Stimulated activated CD8-positive, alpha-beta memory T cell treated with anti-CD3 and anti-CD28 coated beads, Interleukin-12 subunit alpha, Interleukin-12 subunit beta, amount 100 ng/mL, for 4 hours (primary cell): ENCODE measurements around the gene IQSEC2.

Experiments
- DNase-seq: peaks from one replicate; pipeline ENCODE4 v3.0.0-alpha.2; 2020; ENCODE audit warnings: low read depth

The IQSEC2 gene

DNA sequence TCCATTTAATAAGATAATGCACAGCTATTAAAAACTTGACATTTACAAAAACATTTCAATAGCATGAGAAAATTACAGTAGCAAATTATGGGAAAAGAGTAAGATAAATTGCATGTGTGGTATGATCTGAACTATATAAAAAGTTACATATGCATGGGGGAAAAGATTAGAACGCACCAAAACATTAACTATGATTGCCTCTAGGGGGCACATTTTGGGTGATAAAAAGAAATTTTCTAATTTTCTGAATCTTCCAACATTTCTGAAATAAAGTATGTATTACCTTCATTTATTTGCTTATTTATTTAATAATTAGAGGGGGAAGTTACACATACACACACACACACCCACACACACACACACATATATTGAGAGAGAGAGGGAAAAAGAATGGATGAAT is 36.8 kb downstream of the IQSEC2 start:
- DNase-seq = no peak

DNA sequence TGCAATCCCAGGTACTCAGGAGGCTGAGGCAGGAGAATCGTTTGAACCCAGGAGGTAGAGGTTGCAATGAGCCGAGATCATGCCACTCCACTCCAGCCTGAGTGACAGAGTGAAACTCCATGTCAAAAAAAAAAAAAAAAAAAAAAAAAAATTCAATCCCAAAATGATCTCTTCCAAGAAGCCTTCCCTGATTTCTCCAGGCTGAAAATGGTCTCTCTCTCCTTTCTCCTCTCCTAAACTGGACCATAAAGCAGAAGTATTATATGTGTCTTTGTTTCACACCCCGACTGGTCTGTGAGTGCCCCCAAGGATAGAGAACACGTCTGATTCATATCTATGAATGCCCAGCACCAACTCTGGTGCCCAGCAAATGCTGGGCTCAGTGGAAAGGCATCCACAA is 39.1 kb downstream of the IQSEC2 start:
- DNase-seq = no peak

DNA sequence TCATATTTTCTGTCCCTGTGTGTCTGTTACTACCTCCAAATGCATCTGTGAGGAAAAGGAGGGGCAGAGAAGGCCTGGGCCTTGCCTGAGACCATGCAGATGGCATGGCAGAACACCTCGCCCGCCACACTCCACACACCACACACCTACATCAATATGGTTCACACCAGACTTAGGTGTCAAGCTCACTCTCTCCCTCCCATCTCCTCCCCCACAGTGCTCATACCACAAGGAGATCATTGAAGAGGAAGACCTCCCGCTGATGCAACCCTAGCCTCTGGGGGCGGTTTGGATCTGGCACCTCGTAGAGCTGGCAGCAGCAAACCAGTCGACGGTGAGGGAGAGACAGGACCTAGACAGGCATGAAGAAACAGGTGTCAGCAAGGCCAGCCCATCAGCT is 39.8 kb downstream of the IQSEC2 start:
- no peak for DNase-seq

DNA sequence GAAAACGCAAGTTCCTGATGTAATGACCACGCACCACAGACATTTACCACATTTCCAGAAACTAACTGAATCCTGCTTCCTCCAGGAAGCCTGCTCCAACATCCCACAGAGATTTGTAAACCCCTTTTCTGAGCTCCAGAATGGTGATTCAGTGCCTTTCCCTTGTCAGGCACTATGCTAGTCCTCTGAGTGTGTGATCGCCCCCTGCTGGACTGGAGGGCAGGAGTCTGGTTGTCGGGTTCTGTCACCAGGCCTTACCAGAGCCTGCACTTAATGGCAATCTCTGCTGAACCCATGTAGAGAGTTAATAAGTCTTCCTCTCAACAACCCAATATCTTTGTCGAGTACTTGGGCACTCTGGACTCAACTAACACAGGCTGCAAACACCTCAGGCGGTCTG is 41.9 kb downstream of the IQSEC2 start:
- DNase-seq = no peak

DNA sequence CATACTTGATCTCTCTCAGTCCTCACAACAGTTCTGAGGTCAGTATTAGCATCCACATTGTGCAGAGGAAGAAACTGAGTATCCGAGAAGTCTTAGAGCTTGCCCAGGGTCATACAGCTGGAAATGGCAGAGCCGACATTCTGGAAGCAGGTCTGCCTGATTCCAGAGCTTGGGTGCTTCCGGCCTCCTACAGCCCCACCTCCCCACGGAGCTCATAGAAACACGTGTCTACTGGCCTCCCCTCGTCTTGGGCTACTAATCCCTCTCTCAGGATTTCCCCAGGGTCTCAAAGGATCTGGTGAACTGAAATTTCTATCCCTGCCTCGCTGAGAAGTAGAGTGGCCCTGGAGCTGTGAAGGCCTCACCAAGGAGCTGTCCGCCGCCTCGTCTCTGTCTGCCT is 44.3 kb downstream of the IQSEC2 start:
- no peak for DNase-seq

DNA sequence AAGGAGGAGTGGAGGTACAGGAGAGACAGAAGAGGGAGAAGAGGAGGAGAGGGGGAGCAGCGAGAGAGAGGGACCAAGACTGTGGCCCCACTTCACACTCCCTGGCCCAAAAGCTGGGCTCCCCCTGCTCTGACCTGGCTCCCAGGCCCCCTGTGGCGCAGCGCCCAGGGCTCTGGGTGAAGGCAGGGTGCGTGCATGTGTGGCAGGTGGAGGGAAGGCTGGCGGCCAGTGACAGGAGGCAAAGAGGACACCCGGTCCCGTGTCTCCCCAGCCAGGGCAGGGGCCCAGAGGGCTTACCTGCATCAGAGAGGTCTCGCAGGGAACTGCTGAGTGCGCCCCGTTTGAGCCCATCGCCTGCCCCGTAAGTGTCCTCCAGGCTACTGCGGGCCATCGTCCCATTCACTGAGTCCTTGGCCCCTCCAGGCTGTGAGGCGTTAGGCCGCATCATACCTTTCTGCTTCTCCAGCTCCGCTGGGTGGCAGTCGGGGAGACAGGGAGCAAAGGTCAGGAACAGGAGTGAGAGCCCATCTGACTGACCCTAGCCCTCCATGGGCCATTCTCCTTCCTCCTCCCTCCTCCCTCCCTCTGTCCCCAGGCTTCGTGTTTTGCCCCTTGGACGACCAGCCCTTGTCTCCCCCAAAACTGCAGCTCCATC is 45.2 kb downstream of the IQSEC2 start:
- no peak for DNase-seq

DNA sequence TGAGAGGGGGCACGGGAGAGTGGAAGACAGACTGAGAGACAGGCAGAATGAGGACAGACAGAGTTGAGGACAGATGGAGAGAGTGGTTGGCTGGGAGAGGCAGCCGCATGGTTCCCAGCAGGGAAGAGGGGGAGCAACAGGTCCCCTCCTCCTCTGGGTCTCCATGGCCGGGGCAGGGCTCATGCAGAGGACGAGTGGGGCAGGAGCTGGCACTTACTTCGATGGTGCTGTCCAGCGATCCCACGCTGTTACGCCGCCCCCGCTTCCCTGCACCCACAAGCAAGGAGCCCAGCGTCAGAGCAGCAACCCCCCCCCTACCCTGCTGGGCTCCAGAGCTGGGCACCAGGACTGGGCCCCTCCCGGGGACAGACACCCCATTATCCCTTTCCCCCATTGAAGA is 45.8 kb downstream of the IQSEC2 start:
- no peak for DNase-seq

DNA sequence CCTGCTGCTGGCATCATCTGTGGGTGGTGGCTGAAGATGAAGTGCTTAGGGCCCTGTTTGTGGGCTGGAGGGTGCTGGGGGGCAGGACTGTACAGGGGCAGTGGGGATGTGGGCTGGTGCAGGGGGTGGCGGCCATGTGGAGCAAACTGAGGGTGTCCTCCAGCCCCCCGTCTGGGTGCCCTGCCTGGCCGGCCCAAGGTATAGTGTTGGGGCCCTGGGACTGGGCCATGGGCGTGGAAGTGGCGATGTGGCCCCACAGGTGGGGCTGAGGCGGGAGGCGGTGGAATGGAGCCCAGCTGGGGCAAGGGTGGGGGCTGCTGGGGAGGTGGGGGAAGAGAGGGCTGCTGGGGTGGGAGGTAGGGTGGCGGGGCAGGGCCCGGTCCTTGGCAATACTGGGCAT is 46.9 kb downstream of the IQSEC2 start:
- DNase-seq = no peak

DNA sequence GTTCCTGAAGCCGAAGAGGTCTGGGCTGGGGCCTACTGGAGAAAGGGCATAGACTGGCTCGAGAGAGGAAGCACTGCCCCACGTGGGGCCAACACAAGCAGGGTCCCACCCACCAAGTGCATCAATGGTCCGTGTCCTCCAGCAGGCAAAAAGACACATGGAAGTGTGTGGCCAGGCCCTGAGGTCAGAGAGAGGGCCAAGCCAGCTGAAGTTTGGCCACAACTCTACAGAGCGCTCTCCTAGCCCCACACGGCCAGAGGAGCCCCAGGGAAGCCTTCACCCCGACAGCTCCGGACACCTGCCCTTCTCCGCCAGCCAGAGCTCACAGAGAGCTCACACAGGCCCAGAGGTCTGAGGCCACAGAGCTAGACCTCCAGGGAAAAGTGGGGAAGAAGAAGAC is 47.8 kb downstream of the IQSEC2 start:
- DNase-seq = no peak

DNA sequence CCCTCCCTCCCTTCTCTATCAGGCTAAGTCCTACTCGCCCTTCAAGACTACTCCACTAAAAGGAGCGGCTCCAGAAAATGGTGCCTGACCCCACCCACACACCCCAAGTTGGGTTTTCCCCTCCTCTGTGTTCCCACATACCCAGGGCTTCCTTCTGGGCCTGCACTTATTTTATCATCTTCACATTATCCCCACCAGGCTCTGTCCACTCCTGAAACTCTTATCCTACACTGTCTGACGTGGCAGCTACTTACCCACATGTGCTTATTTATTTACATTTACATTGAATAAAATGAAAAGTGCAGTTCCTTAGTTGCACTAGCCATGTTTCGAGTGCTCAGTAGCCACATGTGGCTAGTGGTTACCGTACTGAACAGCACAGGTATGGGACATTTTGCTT is 51.3 kb downstream of the IQSEC2 start:
- no peak for DNase-seq

DNA sequence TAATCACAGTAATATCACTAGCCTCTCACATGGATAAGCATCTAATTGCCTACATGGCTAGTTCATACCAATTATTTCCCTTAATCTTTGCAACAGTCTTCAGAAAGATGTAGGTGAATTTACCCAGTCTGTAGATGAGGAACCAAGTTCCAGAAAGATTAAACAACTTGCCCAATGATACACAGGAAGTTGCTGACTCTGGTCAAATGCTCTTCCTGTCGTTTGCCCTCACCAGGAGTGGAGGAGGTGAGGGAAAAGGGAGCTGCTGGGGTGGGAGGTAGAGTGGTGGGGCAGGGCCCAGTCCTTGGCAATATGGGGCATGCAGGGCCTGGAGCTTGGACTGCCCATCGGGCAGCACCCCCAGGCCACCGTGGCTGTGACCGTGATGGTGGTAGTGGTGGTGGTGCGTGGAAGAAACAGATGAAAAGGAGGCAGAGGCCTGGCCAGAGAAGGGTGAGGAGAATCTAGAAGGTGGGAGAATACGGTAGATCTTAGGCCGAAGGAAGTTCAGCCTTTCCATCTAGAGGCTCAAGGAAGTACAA is 54.1 kb downstream of the IQSEC2 start:
- DNase-seq = no peak

DNA sequence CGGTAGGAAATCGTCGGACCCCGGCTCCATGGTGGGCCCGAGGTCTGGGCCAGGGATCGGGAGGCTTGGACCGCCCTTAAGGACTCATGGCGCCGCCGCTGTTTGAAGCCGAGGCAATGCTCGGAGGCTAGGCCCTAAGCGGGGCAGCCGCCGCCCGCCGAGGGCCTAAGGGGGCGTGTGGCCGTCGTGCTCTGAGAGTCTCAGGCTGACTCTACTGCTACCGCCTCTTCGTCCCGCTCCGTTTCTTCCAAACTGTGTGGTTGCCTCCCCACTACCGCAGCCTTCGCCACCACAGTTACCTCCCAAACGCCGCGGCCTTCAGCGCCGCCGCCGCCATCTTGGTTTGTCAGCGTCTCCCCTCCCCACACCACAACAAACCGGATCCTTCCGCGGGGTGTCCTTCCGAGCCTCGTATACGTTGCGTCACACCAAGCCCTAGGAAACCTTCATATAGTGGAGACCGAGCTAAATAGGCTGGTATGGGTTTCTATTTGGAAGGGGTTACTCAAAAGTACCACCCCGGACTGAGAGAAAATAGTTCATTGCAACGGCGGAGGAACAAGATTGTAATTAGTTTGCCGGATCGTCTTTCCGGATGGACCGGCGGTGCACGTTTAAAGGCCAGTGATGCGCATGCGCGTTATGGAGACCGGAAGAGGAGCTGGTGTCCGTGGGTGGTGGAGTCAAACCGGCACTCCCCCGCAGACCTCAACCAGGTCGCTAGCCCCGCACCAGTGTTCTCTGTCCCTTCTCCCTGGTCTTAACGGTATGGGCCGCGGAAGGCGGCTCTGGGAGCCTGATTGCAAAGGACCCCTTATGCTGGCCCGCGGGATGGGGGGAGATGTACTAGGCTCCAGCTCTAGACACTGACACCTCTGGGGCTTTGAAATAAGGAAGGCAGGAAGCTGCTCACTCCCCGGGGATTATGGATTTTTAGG is 56.3 kb downstream of the IQSEC2 start, which contains the start of gene KDM5C:
Gene KDM5C (minus strand): TSS at position 348 of the 938 bp plus-strand sequence. CDS start 318 bp downstream, at position 30.
- DNase-seq = peak; percentile 86

DNA sequence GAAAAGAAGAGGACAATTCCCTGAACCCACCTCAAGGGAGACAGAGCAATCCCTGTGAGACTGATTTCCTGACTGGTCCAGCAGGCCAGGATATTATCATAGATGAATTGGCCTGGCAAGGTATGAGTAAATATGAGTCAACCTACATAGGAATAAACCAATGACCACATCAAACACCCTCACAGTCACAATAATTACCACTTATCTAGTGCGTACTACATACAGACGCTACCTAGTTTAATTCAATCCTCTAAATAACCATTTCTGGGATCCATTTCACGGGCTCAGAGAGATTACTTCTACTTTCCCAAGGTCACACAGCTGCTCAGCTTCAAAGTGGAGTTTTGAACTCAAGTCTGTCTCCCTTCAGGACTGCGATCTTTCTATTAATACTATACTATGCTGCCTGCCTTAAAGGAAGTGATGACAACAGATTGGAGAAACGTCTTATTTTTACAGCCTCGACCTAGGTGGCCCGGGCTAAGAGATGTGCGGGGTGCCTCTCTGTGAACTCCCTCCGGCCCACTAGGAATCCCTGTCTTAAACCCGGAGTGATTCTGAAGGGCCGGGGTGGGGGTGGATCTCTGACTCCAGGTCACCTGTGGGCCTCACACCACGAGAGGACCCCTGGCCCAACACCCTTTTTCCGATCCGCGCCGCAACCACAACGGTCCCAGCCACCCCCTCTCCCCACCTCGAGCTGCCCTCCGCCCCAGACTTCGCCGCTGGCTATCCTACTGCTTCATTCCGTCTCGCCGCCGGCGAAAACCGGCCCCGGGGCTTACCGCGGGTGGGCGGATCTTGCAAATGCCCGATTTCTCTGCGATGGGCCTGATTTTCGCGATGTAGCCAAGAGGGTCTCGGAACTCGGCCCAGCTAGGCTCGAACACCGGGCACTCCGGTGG is 57.2 kb downstream of the IQSEC2 start:
- no peak for DNase-seq

DNA sequence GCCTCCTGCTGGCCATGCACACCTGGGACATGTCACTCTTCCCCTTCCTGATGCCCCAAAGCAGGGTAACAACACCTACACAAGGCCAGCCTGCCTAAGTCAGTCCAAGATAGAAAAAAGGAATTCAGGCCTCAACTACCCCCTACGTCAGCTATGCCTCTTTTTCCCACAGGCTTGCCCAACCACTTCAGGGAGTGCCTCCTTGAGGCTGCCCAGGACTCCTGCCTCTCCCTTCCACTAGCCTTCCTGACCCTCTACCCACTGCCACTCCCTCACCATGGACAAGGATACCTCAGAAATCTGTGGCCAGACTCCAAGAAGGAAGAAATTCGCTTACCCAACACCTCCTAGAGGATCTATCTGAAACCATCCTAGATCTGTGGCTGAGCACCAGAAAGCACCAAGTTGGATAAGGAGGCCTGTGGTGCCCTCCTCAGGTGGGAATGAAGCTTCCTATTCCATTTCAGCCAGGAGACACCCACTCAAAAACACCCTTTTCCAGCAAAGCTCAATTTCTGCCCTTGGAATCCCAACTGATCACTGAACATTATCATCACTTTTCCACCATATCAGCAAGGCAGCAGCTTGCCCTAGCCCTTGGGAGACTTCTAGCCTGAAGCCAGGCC is 58.2 kb downstream of the IQSEC2 start:
- DNase-seq = no peak
